GM19397 (cell line): Measurements from ENCODE around the gene FHL3.
A peak's percentile ranks its signal among the peaks of the same experiment; 100 is the strongest.
"Not testable (repeated sequence)": the region's sequence is repeated elsewhere in the genome, so short reads cannot be mapped to it uniquely, and the experiment has no call there.

Experiments used
- ATAC-seq: cut with Tn5 transposase; IDR thresholded peaks from one replicate; pipeline ENCODE4 v1.9.1; 2021; ENCODE audit warnings: mild to moderate bottlenecking, moderate library complexity; ENCODE audit not compliant: unreplicated experiment

FHL3 gene

GRCh38 chr1:38037221-38037939 lies 32.1 kb upstream of the FHL3 start:
- ATAC-seq: no peak

GRCh38 chr1:38034871-38035270 lies 29.6 kb upstream of the FHL3 start:
- no peak for ATAC-seq

- ATAC-seq: not testable (repeated sequence)
Measured at GRCh38 chr1:38032992-38033391, 27.7 kb upstream of the FHL3 start.

- no peak for ATAC-seq
Measured at GRCh38 chr1:38031513-38031866, 26.2 kb upstream of the FHL3 start.

GRCh38 chr1:38030596-38031512 lies 25.5 kb upstream of the FHL3 start:
- no peak for ATAC-seq

GRCh38 chr1:38029685-38030511 lies 24.6 kb upstream of the FHL3 start:
- peak; percentile 37 for ATAC-seq

- ATAC-seq: no peak
Measured at GRCh38 chr1:38029081-38029681, 23.9 kb upstream of the FHL3 start.

- no peak for ATAC-seq
Measured at GRCh38 chr1:38028671-38029070, 23.4 kb upstream of the FHL3 start.

- ATAC-seq: peak; percentile 63
Measured at GRCh38 chr1:38028105-38028591, 22.8 kb upstream of the FHL3 start.

- no peak for ATAC-seq
Measured at GRCh38 chr1:38027201-38028104, 22.1 kb upstream of the FHL3 start.

- ATAC-seq: no peak
Measured at GRCh38 chr1:38026592-38027200, 21.4 kb upstream of the FHL3 start.

- ATAC-seq: no peak
Measured at GRCh38 chr1:38025664-38026063, 20.4 kb upstream of the FHL3 start.

- ATAC-seq: no peak
Measured at GRCh38 chr1:38025233-38025632, 19.9 kb upstream of the FHL3 start.

- no peak for ATAC-seq
Measured at GRCh38 chr1:38022810-38023209, 17.5 kb upstream of the FHL3 start.

GRCh38 chr1:38021969-38022368 lies 16.7 kb upstream of the FHL3 start:
- no peak for ATAC-seq

- no peak for ATAC-seq
Measured at GRCh38 chr1:38020396-38020795, 15.1 kb upstream of the FHL3 start.

GRCh38 chr1:38018864-38019343 lies 13.6 kb upstream of the FHL3 start:
- ATAC-seq: no peak

- ATAC-seq: no peak
Measured at GRCh38 chr1:38015978-38016725, 10.8 kb upstream of the FHL3 start.
